K562 (cell line): ENCODE results near the gene DLG4. TPM values are rescaled to one million over a fixed set of nuclear protein-coding genes. Genes with fewer than 3 reads are reported as not detected.

Experiments
- ATF7 ChIP-seq: fragments of 450-650 bp; IDR thresholded peaks from 2 replicates; pipeline ENCODE4 v1.7.1; 2014; ENCODE audit warnings: mild to moderate bottlenecking, moderate library complexity
- JUNB ChIP-seq: fragments of 450-650 bp; formaldehyde crosslinking; conservative IDR thresholded peaks from 2 replicates; pipeline ENCODE4 v1.4.0; 2020; ENCODE audit warnings: mild to moderate bottlenecking
- KLF1 ChIP-seq: fragments of 450-650 bp; IDR thresholded peaks from 2 replicates; pipeline ENCODE4 v1.6.1; 2016; ENCODE audit warnings: missing genetic modification characterization, missing compliant biosample characterization
- PHF21A ChIP-seq: fragments of 450-650 bp; IDR thresholded peaks from 2 replicates; pipeline ENCODE4 v1.6.1; 2017; ENCODE audit warnings: low read depth, borderline replicate concordance
- PRDM10 ChIP-seq: fragments of 450-650 bp; IDR thresholded peaks from 2 replicates; pipeline ENCODE4 v1.6.1; 2018; ENCODE audit not compliant: partially characterized antibody
- RBM15 ChIP-seq: fragments of 200-400 bp; formaldehyde crosslinking; IDR thresholded peaks from 2 replicates; pipeline ENCODE4 v1.6.1; 2018; ENCODE audit warnings: mild to moderate bottlenecking, low read length, moderate library complexity; ENCODE audit not compliant: insufficient read depth
- RUNX1 ChIP-seq: sonication (generic); IDR thresholded peaks from 2 replicates; pipeline ENCODE4 v1.6.1; 2016; ENCODE audit warnings: antibody characterized with exemption, low read depth
- SIN3A ChIP-seq, 2 experiments: fragments of 150-350 bp in 1 of 2; IDR thresholded peaks; 2 replicates each; pipeline ENCODE4 v1.6.1; 2011 to 2016; ENCODE audit warnings: borderline replicate concordance in 2 of 2, low read depth in 2 of 2, low read length in 2 of 2, mild to moderate bottlenecking in 2 of 2, moderate library complexity in 2 of 2; ENCODE audit not compliant: control insufficient read depth in 1 of 2
- SNAPC5 ChIP-seq: fragments of 250-450 bp; sonication (Bioruptor Pico); IDR thresholded peaks from 2 replicates; pipeline ENCODE4 v1.8.0; 2021; ENCODE audit warnings: moderate library complexity, mild to moderate bottlenecking, inconsistent platforms
- ZNF347 ChIP-seq: fragments of 450-650 bp; formaldehyde crosslinking; IDR thresholded peaks from 2 replicates; pipeline ENCODE4 v1.4.0; 2020; ENCODE audit warnings: low read depth, mild to moderate bottlenecking, moderate library complexity
- ZNF77 ChIP-seq: fragments of 250-450 bp; sonication (Bioruptor Pico); IDR thresholded peaks from 2 replicates; pipeline ENCODE4 v1.5.0; 2020
- polyA plus RNA-seq, 8 experiments: library from polyadenylated mRNA; depleted of rRNA in 4 of 8; stranded (reverse) in 5 of 8; unstranded in 3 of 8; fragments of >200 nt; fragmentation: Nextera tagmentation in 2 of 8; fragmentation: Illumina TruSeq in 1 of 8; extraction: Ambion mirVana in 2 of 8; extraction: Trizol in 1 of 8; gene quantifications; 2 replicates each; pipeline versions ENCODE4 v1.2.1 to v1.2.3, GENCODE V29; 2011 to 2014; ENCODE audit warnings: inconsistent platforms in 1 of 8, missing spikeins in 1 of 8
- total RNA-seq, 7 experiments: library from RNA; depleted of rRNA in 6 of 7; stranded (reverse); fragments of >200 nt in 6 of 7; fragmentation: Illumina TruSeq in 2 of 7; extraction: Trizol in 2 of 7; gene quantifications; 2 replicates each; pipeline versions ENCODE4 v1.2.1 to v1.2.3, GENCODE V29; 2011 to 2021; ENCODE audit warnings: low replicate concordance in 1 of 7
- TF ChIP-seq, protein P1 (sequence below): fragments of 450-650 bp; IDR thresholded peaks from 2 replicates; pipeline ENCODE4 v1.6.1; 2017; ENCODE audit warnings: mild to moderate bottlenecking, moderate library complexity

Gene DLG4
- total and polyA plus RNA-seq, 9 of the 15 experiments (the other 6 are each of a cell fraction or from before 2014, with no cell fraction given), result 0.03 to 12.0 (median 4.1) TPM

DNA sequence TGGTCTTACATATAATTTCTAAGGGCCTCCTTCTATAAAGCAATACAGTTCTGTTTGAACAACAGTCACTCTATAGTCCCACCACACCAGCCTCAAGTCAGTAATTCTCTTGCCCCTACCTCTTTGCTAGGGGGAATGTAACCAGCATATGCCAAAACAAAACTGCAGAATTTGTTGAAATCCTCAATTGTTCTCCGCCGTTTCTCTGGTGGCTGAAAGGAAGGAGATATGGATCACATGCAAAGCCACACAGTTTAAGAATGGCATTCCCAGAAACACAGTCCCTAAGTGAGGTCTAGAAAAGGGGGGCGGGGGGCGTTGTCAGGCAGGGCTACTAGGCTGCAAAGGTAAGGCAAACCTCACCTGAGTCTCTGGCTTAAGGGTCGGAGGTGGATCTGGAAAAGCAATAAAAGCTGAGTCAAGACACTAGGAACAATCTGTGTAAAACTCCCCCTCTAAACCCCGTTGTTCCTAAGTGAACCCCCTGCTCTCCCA lies 17.7 kb upstream of the DLG4 start (continued):
- TF ChIP-seq ZNF77 (CRISPR knock-in tag) (no peak), JUNB (CRISPR knock-in tag) (no peak), RBM15 (no peak), KLF1 (no peak), ZNF347 (CRISPR knock-in tag) (no peak), ATF7 (peak; percentile 28; the same call in 1 of the 2 replicates), PHF21A (no peak), SNAPC5 (CRISPR knock-in tag) (no peak), PRDM10 (peak; percentile 88), RUNX1 (no peak), SIN3A (IDR thresholded peaks at IDR 0.05; ENCODE audit: borderline replicate concordance in 2 of 2, control insufficient read depth in 1 of 2, low read depth in 2 of 2, low read length in 2 of 2) (0 out of 4 replicates have a peak, but pooled peaks of 1 of the 2 experiments have one; percentile 1)
- TF ChIP-seq, protein P1, sequence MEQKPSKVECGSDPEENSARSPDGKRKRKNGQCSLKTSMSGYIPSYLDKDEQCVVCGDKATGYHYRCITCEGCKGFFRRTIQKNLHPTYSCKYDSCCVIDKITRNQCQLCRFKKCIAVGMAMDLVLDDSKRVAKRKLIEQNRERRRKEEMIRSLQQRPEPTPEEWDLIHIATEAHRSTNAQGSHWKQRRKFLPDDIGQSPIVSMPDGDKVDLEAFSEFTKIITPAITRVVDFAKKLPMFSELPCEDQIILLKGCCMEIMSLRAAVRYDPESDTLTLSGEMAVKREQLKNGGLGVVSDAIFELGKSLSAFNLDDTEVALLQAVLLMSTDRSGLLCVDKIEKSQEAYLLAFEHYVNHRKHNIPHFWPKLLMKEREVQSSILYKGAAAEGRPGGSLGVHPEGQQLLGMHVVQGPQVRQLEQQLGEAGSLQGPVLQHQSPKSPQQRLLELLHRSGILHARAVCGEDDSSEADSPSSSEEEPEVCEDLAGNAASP, result no peak
- TF ChIP-seq, all 486 proteins: peak for 3
